ENCODE measurements around the gene UNC13D.
"Not testable (repeated sequence)": the region's sequence is repeated elsewhere in the genome, so short reads cannot be mapped to it uniquely, and the experiment has no call there.

GRCh38 chr17:75851693-75851991 lies 7.4 kb upstream of the UNC13D start:
- not testable (repeated sequence) for TF ChIP-seq CTCF, EP300, POLR2A (IDR thresholded peaks at IDR 0.05)
